ENCODE data around the gene POLR2H.

- TF ChIP-seq MEF2A (IDR thresholded peaks at IDR 0.05; ENCODE audit: borderline replicate concordance, low read depth): no peak
- no peak for TF ChIP-seq CTCF (IDR thresholded peaks at IDR 0.05)
- TF ChIP-seq RCOR1 (IDR thresholded peaks at IDR 0.05; ENCODE audit: low read length): no peak
- no peak for TF ChIP-seq CHD2 (IDR thresholded peaks at IDR 0.05; ENCODE audit: low read length, partially characterized antibody)
- TF ChIP-seq RFX5 (IDR thresholded peaks at IDR 0.05; ENCODE audit: low read length): no peak
Measured at GRCh38 chr3:184380185-184380626, 18.7 kb downstream of the POLR2H start.

Measured in SK-N-SH (cell line).